ENCODE data around the gene TSHZ2.

The TSHZ2 gene

GRCh38 chr20:53070224-53070623 is 98.1 kb downstream of the TSHZ2 start:
- DNase-seq, result no peak

- peak; percentile 52 for DNase-seq
Observed at GRCh38 chr20:53070706-53071392, 98.7 kb downstream of the TSHZ2 start.

GRCh38 chr20:53071833-53072232 is 99.7 kb downstream of the TSHZ2 start:
- DNase-seq, result no peak

GRCh38 chr20:53072923-53073579 is 100.9 kb downstream of the TSHZ2 start:
- no peak for DNase-seq

GRCh38 chr20:53073636-53074415 is 101.7 kb downstream of the TSHZ2 start:
- no peak for DNase-seq

- no peak for DNase-seq
Observed at GRCh38 chr20:53074811-53075314, 102.7 kb downstream of the TSHZ2 start.

GRCh38 chr20:53076668-53077067 is 104.5 kb downstream of the TSHZ2 start:
- no peak for DNase-seq

GRCh38 chr20:53077373-53078205 is 105.4 kb downstream of the TSHZ2 start:
- DNase-seq, result no peak

- no peak for DNase-seq
Observed at GRCh38 chr20:53078761-53079160, 106.6 kb downstream of the TSHZ2 start.

- DNase-seq, result no peak
Observed at GRCh38 chr20:53079261-53079691, 107.1 kb downstream of the TSHZ2 start.

- DNase-seq, result no peak
Observed at GRCh38 chr20:53079828-53080686, 107.9 kb downstream of the TSHZ2 start.

- DNase-seq, result no peak
Observed at GRCh38 chr20:53080687-53080962, 108.5 kb downstream of the TSHZ2 start.

- DNase-seq, result no peak
Observed at GRCh38 chr20:53080969-53081871, 109.1 kb downstream of the TSHZ2 start.

- DNase-seq, result no peak
Observed at GRCh38 chr20:53081916-53082863, 110.0 kb downstream of the TSHZ2 start.

GRCh38 chr20:53083411-53083810 is 111.3 kb downstream of the TSHZ2 start:
- no peak for DNase-seq

- DNase-seq, result no peak
Observed at GRCh38 chr20:53084408-53084997, 112.3 kb downstream of the TSHZ2 start.

- no peak for DNase-seq
Observed at GRCh38 chr20:53085720-53086119, 113.6 kb downstream of the TSHZ2 start.

- DNase-seq, result no peak
Observed at GRCh38 chr20:53087037-53087777, 115.0 kb downstream of the TSHZ2 start.

All from eye (tissue), 1 donor.